ENCODE measurements around the gene CNGB1.
"Not testable (repeated sequence)": the region's sequence is repeated elsewhere in the genome, so short reads cannot be mapped to it uniquely, and the experiment has no call there.

CNGB1 gene

GRCh38 chr16:57862698-57863433, 108.1 kb downstream of the CNGB1 start:
- no peak for DNase-seq (ENCODE audit: low read depth, low spot score)

DNA sequence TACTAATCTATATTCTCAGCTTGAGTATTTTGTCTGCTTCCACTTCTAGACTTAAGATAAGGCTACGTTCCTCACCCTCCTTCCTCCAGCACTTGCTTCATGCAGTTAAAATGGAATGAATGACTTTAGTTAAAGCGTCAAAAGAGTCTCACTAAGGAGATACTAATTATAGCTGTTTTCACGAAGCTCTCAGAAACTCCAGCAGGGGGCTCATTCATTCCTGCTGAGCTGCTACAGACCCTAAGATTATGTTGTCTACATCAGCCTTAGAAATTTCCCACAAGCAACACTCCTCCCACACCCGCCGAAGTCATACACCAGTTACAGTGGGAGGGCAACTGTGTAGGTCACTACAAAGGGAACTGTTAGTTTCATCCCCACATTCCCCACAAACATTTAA, 111.6 kb downstream of the CNGB1 start:
- peak; percentile 56 for DNase-seq (ENCODE audit: low read depth, low spot score)

DNA sequence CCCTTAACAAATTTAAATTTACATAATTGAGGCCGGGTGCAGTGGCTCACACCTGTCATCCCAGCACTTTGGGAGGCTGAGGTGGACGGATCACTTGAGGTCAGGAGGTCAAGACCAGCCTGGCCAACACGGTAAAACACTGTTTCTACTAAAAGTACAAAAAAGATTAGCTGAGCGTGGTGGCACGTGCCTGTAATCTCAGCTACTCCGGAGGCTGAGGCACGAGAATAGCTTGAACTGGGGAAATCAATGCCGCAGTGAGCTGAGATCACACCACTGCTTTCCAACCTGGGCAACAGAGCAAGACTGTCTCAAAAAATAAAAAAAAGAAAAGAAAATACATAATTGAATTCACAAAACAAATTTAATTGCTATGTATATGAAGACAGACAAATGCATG, 112.3 kb downstream of the CNGB1 start:
- no peak for DNase-seq (ENCODE audit: low read depth, low spot score)

GRCh38 chr16:57857991-57858390, 112.9 kb downstream of the CNGB1 start:
- DNase-seq (ENCODE audit: low read depth, low spot score) = not testable (repeated sequence)

DNA sequence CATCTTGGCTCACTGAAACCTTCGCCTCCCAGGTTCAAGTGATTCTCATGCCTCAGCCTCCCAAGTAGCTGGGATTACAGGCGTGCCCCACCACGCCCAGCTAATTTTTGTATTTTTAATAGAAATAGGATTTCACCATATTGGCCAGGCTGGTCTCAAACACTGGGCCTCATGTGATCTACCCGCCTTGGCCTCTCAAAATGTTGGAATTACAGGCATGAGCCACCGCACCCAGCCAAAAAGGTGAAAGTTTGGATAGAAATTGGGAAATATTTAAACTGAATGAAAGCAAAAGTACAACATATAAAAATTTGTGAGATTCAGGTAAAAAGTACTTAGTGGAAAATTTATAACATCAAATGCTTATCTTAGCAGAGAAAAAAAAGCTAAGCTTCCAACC, 115.7 kb downstream of the CNGB1 start:
- DNase-seq (ENCODE audit: low read depth, low spot score) = no peak

- no peak for DNase-seq (ENCODE audit: low read depth, low spot score)
Measured at GRCh38 chr16:57852189-57852588, 118.7 kb downstream of the CNGB1 start.

DNA sequence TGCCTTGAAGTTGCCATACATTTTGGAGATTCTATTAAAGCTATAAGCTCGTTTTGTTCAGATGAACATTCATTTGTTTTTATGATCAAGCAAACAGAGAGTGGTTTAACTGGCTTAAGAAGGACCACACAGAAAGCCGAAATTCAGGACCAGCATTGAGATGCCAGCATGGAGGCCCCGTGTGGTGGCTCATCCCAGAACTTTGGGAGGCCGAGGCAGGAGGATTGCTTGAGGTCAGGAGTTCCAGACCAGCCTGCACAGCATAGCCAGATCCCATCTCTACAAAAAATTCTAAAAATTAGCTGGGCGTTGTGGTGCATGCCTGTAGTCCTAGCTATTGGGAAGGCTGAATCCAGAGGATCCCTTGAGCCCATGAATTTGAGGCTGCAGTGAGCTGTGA, 122.7 kb downstream of the CNGB1 start:
- DNase-seq (ENCODE audit: low read depth, low spot score) = no peak

DNA sequence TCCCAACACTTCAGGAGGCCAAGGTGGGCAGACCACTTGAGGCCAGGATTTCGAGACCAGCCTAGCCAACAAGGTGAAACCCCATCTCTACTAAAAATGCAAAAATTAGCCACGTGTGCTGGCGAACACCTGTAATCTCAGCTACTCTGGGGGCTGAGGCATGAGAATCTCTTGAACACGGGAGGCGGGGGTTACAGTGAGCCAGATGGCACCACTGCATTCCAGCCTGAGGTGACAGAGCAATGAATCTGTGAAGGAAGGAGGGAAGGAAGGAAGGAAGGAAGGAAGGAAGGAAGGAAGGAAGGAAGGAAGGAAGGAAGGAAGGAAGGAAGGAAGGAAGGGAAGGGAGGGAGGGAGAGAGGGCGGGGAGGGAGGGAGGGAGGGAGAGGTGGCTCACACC, 124.0 kb downstream of the CNGB1 start:
- DNase-seq (ENCODE audit: low read depth, low spot score) = not testable (repeated sequence)

GRCh38 chr16:57846078-57846697, 124.7 kb downstream of the CNGB1 start:
- DNase-seq (ENCODE audit: low read depth, low spot score) = no peak

GRCh38 chr16:57845115-57845514, 125.8 kb downstream of the CNGB1 start:
- no peak for DNase-seq (ENCODE audit: low read depth, low spot score)

- no peak for DNase-seq (ENCODE audit: low read depth, low spot score)
Measured at GRCh38 chr16:57844416-57845030, 126.4 kb downstream of the CNGB1 start.

GRCh38 chr16:57843400-57843799, 127.5 kb downstream of the CNGB1 start:
- DNase-seq (ENCODE audit: low read depth, low spot score) = no peak

GRCh38 chr16:57842601-57843000, 128.3 kb downstream of the CNGB1 start:
- DNase-seq (ENCODE audit: low read depth, low spot score) = peak; percentile 69

GRCh38 chr16:57840833-57841232, 130.1 kb downstream of the CNGB1 start:
- no peak for DNase-seq (ENCODE audit: low read depth, low spot score)

- DNase-seq (ENCODE audit: low read depth, low spot score) = peak; percentile 70
Measured at GRCh38 chr16:57838161-57838560, 132.8 kb downstream of the CNGB1 start.

- no peak for DNase-seq (ENCODE audit: low read depth, low spot score)
Measured at GRCh38 chr16:57837305-57838125, 133.4 kb downstream of the CNGB1 start.

GRCh38 chr16:57835439-57835838, 135.5 kb downstream of the CNGB1 start:
- DNase-seq (ENCODE audit: low read depth, low spot score) = peak; percentile 71

DNA sequence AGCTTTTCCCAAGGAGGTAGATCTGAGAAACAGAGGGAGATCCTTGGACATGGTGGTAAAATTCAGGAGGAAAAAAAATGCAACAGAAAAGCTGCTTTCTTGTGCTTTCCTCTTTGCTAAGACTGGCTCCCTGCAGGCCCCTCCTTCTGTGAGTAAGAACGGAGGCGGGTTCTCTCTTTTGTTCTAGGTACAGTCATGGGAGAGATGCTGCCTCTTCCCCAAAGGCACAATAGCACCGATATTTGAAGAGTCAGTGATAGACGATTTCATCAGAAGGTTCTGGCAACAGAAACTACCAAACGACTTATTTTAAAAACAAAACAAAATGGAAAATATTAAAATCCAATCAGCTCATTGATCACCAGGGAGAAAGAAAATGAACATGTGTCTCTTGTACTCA, 136.0 kb downstream of the CNGB1 start:
- peak; percentile 75 for DNase-seq (ENCODE audit: low read depth, low spot score)
